Activated T-cell treated with anti-CD3 and anti-CD28 coated beads, Interleukin-2, amount 50 U/mL, for 1 hour (primary cell): ENCODE results near the gene METRN.

ENCODE experiments used
- DNase-seq: peaks from one replicate; pipeline ENCODE4 v3.0.0-alpha.2; 2020

Gene METRN

GRCh38 chr16:711084-711483 lies 3.8 kb upstream of the METRN start:
- DNase-seq: no peak

GRCh38 chr16:711548-712320 lies 3.2 kb upstream of the METRN start:
- peak; percentile 84 for DNase-seq

GRCh38 chr16:712740-713250 lies 2.1 kb upstream of the METRN start:
- peak; percentile 59 for DNase-seq

- DNase-seq: no peak
Measured at GRCh38 chr16:714079-714478, 839 bp upstream of the METRN start.

- no peak for DNase-seq
Measured at GRCh38 chr16:715477-716199, 720 bp downstream of the METRN start.

- no peak for DNase-seq
Measured at GRCh38 chr16:716200-716568, 1.3 kb downstream of the METRN start.

- no peak for DNase-seq
Measured at GRCh38 chr16:716768-717325, 1.9 kb downstream of the METRN start.

GRCh38 chr16:717450-718245 lies 2.7 kb downstream of the METRN start:
- DNase-seq: no peak

- DNase-seq: no peak
Measured at GRCh38 chr16:718389-718788, 3.5 kb downstream of the METRN start.

GRCh38 chr16:718922-719321 lies 4.0 kb downstream of the METRN start:
- DNase-seq: no peak

- no peak for DNase-seq
Measured at GRCh38 chr16:719815-720446, 5.0 kb downstream of the METRN start.

- peak; percentile 42 for DNase-seq
Measured at GRCh38 chr16:720447-720989, 5.6 kb downstream of the METRN start.

- peak; percentile 77 for DNase-seq
Measured at GRCh38 chr16:720990-721764, 6.3 kb downstream of the METRN start, which contains the start of gene ANTKMT. Gene ANTKMT, plus strand, starts transcription at chr16:721146. Its CDS starts 129 bp downstream, at chr16:721275.

GRCh38 chr16:721765-722540 lies 7.0 kb downstream of the METRN start:
- DNase-seq: peak; percentile 42

- DNase-seq: no peak
Measured at GRCh38 chr16:722835-723633, 8.1 kb downstream of the METRN start.

GRCh38 chr16:723695-724094 lies 8.8 kb downstream of the METRN start:
- no peak for DNase-seq

GRCh38 chr16:724188-725040 lies 9.5 kb downstream of the METRN start:
- DNase-seq: no peak

GRCh38 chr16:725041-725376 lies 10.1 kb downstream of the METRN start:
- DNase-seq: no peak
